A673 (cell line): ENCODE results near the gene PPP1R3G. TPM values are rescaled to one million over a fixed set of nuclear protein-coding genes. Genes with fewer than 3 reads are reported as not detected.

Experiments used
- BruUV-seq: library from RNA; stranded (reverse); fragments of 400-500 nt; replicated peaks from 2 replicates; lab custom pipeline; 2021; lab: Mats Ljungman, UMichigan
- CTCF ChIA-PET: fragments of 300-600 bp; sonication (Branson Sonifier 250); formaldehyde crosslinking; loops from one replicate; lab custom pipeline; 2022; ENCODE audit warnings: antibody characterized with exemption; lab: Charles Lee
- POLR2A ChIA-PET: fragments of 300-600 bp; sonication (Branson Sonifier 250); formaldehyde crosslinking; loops from one replicate; lab custom pipeline; 2022; ENCODE audit warnings: antibody characterized with exemption; ENCODE audit not compliant: low non-redundant PET; lab: Charles Lee
- DNase-seq: peaks from one replicate; pipeline ENCODE4 v3.0.0-alpha.2; 2015; ENCODE audit warnings: low spot score
- H3K27ac ChIP-seq: fragments of 200-600 bp; sonication (generic); 2 replicates; pipeline ENCODE4 v1.5.1; 2016; ENCODE audit warnings: mixed run types, low read depth, mild to moderate bottlenecking, mixed read lengths, antibody characterized with exemption, low read length; ENCODE audit not compliant: poor library complexity, severe bottlenecking
- H3K27me3 ChIP-seq: fragments of 200-600 bp; sonication (generic); replicated peaks from 2 replicates; pipeline ENCODE4 v1.6.1; 2017; ENCODE audit warnings: mixed run types, low read depth, mild to moderate bottlenecking, mixed read lengths, antibody characterized with exemption, low read length; ENCODE audit not compliant: insufficient read depth, poor library complexity
- H3K36me3 ChIP-seq: fragments of 200-600 bp; sonication (generic); 2 replicates; pipeline ENCODE4 v1.6.1; 2016; ENCODE audit warnings: mixed run types, mild to moderate bottlenecking, mixed read lengths, antibody characterized with exemption, low read length; ENCODE audit not compliant: insufficient read depth, poor library complexity, severe bottlenecking
- H3K4me1 ChIP-seq: fragments of 200-600 bp; sonication (generic); 2 replicates; pipeline ENCODE4 v1.6.1; 2017; ENCODE audit warnings: mixed run types, mild to moderate bottlenecking, mixed read lengths, antibody characterized with exemption, low read length; ENCODE audit not compliant: insufficient read depth, poor library complexity, severe bottlenecking
- H3K4me3 ChIP-seq: fragments of 200-600 bp; sonication (generic); 2 replicates; pipeline ENCODE4 v1.5.1; 2016; ENCODE audit warnings: low read depth, mixed run types, mild to moderate bottlenecking, mixed read lengths, low read length; ENCODE audit not compliant: poor library complexity, severe bottlenecking
- H3K9me3 ChIP-seq: fragments of 200-600 bp; sonication (generic); 2 replicates; pipeline ENCODE4 v1.6.1; 2016; ENCODE audit warnings: mixed run types, low read depth, mild to moderate bottlenecking, mixed read lengths, antibody characterized with exemption, low read length; ENCODE audit not compliant: poor library complexity, severe bottlenecking
- CTCF ChIP-seq: fragments of 300-800, 200-600 bp; sonication (generic); conservative IDR thresholded peaks from 2 replicates; pipeline ENCODE4 v1.5.1; 2017; ENCODE audit warnings: low read depth, mild to moderate bottlenecking, antibody characterized with exemption, low read length, moderate library complexity, mixed read lengths
- EZH2 ChIP-seq: fragments of 200-600 bp; sonication (generic); IDR thresholded peaks from 2 replicates; pipeline ENCODE4 v1.6.1; 2017; ENCODE audit warnings: borderline replicate concordance, low read depth, mild to moderate bottlenecking, mixed read lengths, antibody characterized with exemption, low read length; ENCODE audit not compliant: poor library complexity, severe bottlenecking
- intact Hi-C: fragments of 100-400 bp; cut with micrococcal nuclease; formaldehyde crosslinking; loops from one replicate; pipeline ENCODE4 v1.10.0; 2022; ENCODE audit not compliant: unreplicated experiment
- total RNA-seq: library from RNA; stranded (reverse); gene quantifications from 2 replicates; pipeline ENCODE4 v1.2.3, GENCODE V29; 2021

PPP1R3G gene
- total RNA-seq, 1 experiment from 2014 or later = 0.24 TPM

GRCh38 chr6:5121956-5122355 lies 36.8 kb downstream of the PPP1R3G start:
- peaks cover 5% of the 10 kb centered on the region for H3K4me1 ChIP-seq
- no peaks in the 10 kb centered on the region for H3K36me3 ChIP-seq
- ChIA-PET POLR2A (no interaction called here), CTCF (no interaction called here)
- DNase-seq = no peak
- BruUV-seq = no TSS peak
- H3K9me3 ChIP-seq = no peaks in the 10 kb centered on the region
- no peak overlapping the region for H3K4me3 ChIP-seq
- intact Hi-C loops = no loop called here
- no peak overlapping the region for H3K27ac ChIP-seq
- TF ChIP-seq CTCF = no peak
- no peak for TF ChIP-seq EZH2
- H3K27me3 ChIP-seq = no peaks in the 10 kb centered on the region

DNA sequence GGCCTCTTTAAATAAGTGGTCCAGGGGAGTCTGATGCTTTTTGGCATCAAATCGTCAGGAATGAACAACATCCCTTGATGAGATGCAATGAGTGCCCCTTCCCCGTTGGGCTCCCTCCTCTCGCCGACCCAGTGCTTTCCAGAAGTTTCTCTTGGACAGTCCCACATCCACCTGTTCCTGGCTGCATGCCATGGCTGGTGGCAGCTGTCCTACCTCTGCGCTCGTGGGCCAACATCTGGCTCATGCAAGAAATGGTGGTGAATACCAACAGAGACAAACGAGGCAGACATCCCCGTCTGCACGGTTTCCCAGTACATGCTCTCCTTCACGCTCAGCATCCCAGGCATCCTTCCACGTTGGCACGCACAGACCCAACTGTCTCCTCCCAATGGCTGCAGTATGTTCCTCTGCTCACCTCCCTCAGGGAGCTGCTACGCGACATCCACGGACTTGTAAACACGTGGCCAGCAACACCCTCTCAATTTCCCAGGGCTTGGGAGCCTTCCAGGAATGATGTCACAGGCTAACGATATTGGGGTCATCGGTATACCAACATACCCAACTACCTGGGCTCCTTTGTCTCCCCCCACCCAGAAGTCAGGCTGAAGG lies 37.5 kb downstream of the PPP1R3G start:
- Histone ChIP-seq H3K27ac (no peak overlapping the region), H3K36me3 (no peaks in the 10 kb centered on the region), H3K9me3 (no peaks in the 10 kb centered on the region), H3K4me3 (no peak overlapping the region), H3K27me3 (no peaks in the 10 kb centered on the region), H3K4me1 (peaks cover 3% of the 10 kb centered on the region)
- intact Hi-C loops = no loop called here
- no TSS peak for BruUV-seq
- no peak for DNase-seq
- CTCF ChIA-PET = no interaction called here
- TF ChIP-seq CTCF (no peak), EZH2 (no peak)
- POLR2A ChIA-PET = no interaction called here

DNA sequence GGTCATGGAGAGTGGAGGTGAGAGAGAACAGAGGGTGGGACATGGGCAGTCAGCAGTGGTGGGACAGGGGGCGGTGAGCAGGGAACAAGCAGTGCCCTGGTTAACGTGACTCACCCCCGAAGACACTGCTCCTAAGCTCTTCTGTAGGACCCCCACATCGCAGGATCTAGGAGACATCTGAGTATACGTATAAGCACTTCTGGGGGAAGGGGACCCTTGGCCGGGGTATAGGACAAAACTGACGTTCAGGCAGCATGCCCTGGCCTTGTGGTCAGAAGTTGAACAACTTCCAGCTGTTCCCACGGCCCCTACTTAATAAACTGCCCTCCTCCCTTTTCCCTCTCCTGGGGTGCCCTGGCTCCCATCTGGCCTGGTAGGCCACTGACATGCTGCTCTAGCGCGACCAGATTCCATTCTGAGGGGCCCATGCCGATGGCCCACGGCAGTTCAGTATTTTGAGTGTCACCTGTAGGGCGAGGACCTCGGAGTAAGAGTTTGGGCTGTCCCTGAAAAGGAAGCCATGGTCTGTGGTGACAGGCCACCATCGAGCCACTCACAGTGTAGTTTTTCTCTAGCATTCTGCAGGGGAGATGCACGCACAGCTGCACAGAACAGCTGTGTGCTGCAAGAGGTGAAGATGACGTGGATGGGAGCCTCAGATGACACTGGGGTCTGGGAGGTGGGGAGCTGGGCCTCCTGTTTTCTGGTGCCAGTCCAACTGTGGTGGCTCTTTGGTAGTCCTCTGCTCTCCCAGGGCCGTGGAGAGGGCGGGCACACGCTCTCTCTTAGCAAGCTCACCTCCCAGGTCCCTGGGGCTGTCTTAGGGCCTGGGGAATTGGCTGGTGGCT lies 38.4 kb downstream of the PPP1R3G start:
- TF ChIP-seq CTCF (no peak), EZH2 (no peak)
- POLR2A ChIA-PET = no interaction called here
- no TSS peak for BruUV-seq

More for the DNA sequence above, 38.4 kb downstream of the PPP1R3G start:
- H3K36me3 ChIP-seq = no peaks in the 10 kb centered on the region
- peaks cover 3% of the 10 kb centered on the region for H3K4me1 ChIP-seq
- no peak for DNase-seq
- intact Hi-C loops = no loop called here
- H3K27me3 ChIP-seq = no peaks in the 10 kb centered on the region
- no peaks in the 10 kb centered on the region for H3K9me3 ChIP-seq
- no peak overlapping the region for H3K27ac ChIP-seq
- no peak overlapping the region for H3K4me3 ChIP-seq
- CTCF ChIA-PET = no interaction called here
